ENCODE data around the gene KCNQ5. TPM values are rescaled to one million over a fixed set of nuclear protein-coding genes. Genes with fewer than 3 reads are reported as not detected.

KCNQ5 gene
- total and polyA plus RNA-seq, 10 of the 15 experiments (the other 5 are each of a cell fraction or from before 2014, with no cell fraction given), result 0.60 to 16.2 (median 3.2) TPM

GRCh38 chr6:72626126-72626525 is 4.3 kb downstream of the KCNQ5 start (continued):
- TF ChIP-seq, protein P1, sequence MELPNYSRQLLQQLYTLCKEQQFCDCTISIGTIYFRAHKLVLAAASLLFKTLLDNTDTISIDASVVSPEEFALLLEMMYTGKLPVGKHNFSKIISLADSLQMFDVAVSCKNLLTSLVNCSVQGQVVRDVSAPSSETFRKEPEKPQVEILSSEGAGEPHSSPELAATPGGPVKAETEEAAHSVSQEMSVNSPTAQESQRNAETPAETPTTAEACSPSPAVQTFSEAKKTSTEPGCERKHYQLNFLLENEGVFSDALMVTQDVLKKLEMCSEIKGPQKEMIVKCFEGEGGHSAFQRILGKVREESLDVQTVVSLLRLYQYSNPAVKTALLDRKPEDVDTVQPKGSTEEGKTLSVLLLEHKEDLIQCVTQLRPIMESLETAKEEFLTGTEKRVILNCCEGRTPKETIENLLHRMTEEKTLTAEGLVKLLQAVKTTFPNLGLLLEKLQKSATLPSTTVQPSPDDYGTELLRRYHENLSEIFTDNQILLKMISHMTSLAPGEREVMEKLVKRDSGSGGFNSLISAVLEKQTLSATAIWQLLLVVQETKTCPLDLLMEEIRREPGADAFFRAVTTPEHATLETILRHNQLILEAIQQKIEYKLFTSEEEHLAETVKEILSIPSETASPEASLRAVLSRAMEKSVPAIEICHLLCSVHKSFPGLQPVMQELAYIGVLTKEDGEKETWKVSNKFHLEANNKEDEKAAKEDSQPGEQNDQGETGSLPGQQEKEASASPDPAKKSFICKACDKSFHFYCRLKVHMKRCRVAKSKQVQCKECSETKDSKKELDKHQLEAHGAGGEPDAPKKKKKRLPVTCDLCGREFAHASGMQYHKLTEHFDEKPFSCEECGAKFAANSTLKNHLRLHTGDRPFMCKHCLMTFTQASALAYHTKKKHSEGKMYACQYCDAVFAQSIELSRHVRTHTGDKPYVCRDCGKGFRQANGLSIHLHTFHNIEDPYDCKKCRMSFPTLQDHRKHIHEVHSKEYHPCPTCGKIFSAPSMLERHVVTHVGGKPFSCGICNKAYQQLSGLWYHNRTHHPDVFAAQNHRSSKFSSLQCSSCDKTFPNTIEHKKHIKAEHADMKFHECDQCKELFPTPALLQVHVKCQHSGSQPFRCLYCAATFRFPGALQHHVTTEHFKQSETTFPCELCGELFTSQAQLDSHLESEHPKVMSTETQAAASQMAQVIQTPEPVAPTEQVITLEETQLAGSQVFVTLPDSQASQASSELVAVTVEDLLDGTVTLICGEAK (IDR thresholded peaks at IDR 0.05; ENCODE audit: borderline replicate concordance), result no peak
- no peak for TF ChIP-seq RBBP5 (conservative IDR thresholded peaks at IDR 0.05)
- peak; percentile 4; the same call in 1 of the 2 replicates for TF ChIP-seq SMC3 (IDR thresholded peaks at IDR 0.05; ENCODE audit: borderline replicate concordance, low read length)
- TF ChIP-seq ZZZ3 (IDR thresholded peaks at IDR 0.05; ENCODE audit: control insufficient read depth, insufficient read length, low read depth), result no peak
- TF ChIP-seq NFIC (IDR thresholded peaks at IDR 0.05; ENCODE audit: low read depth, low read length), result peak; percentile 62; the same call in 1 of the 2 replicates
- peak; percentile 55; the same call in 1 of the 2 replicates for TF ChIP-seq TCF12 (IDR thresholded peaks at IDR 0.05; ENCODE audit: low read depth, low read length)
- no peak for TF ChIP-seq ZNF24 (IDR thresholded peaks at IDR 0.05)
- TF ChIP-seq ZNF622 (IDR thresholded peaks at IDR 0.05), result no peak
- peak; percentile 79; the same call in 1 of the 2 replicates for TF ChIP-seq MTA2 (IDR thresholded peaks at IDR 0.05; ENCODE audit: low read depth)
- TF ChIP-seq WRNIP1 (IDR thresholded peaks at IDR 0.05; ENCODE audit: borderline replicate concordance, low read depth, low read length), result no peak
- no peak for TF ChIP-seq SREBF1 (IDR thresholded peaks at IDR 0.05; ENCODE audit: low read length)
- TF ChIP-seq MXI1 (IDR thresholded peaks at IDR 0.05; ENCODE audit: low read depth, low read length), result no peak; the same call in 1 of the 2 replicates
- no peak for TF ChIP-seq KLF5 (IDR thresholded peaks at IDR 0.05; ENCODE audit: partially characterized antibody)
- no peak for TF ChIP-seq HCFC1 (IDR thresholded peaks at IDR 0.05; ENCODE audit: low read length)
- TF ChIP-seq PML (IDR thresholded peaks at IDR 0.05; ENCODE audit: low read length), result no peak
- TF ChIP-seq, protein P2, sequence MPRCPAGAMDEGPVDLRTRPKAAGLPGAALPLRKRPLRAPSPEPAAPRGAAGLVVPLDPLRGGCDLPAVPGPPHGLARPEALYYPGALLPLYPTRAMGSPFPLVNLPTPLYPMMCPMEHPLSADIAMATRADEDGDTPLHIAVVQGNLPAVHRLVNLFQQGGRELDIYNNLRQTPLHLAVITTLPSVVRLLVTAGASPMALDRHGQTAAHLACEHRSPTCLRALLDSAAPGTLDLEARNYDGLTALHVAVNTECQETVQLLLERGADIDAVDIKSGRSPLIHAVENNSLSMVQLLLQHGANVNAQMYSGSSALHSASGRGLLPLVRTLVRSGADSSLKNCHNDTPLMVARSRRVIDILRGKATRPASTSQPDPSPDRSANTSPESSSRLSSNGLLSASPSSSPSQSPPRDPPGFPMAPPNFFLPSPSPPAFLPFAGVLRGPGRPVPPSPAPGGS (IDR thresholded peaks at IDR 0.05; ENCODE audit: borderline replicate concordance, insufficient read depth, low read depth, low read length, poor library complexity, severe bottlenecking), result no peak
- 0 out of 2 replicates have a peak, but pooled peaks have one; percentile 11 for TF ChIP-seq PKNOX1 (IDR thresholded peaks at IDR 0.05)
- peak in 1 of 2 experiments; percentile 89 for TF ChIP-seq EP300 (IDR thresholded peaks at IDR 0.05; ENCODE audit: borderline replicate concordance in 1 of 2, control insufficient read depth in 1 of 2, low read depth in 2 of 2, low read length in 2 of 2)
- TF ChIP-seq CREM (IDR thresholded peaks at IDR 0.05; ENCODE audit: low read depth), result peak; percentile 40; the same call in 1 of the 2 replicates
- TF ChIP-seq SUZ12 (IDR thresholded peaks at IDR 0.05; ENCODE audit: unreplicated experiment), result no peak
- no peak for TF ChIP-seq HDGF (IDR thresholded peaks at IDR 0.05)
- peak; percentile 78 for TF ChIP-seq EED (IDR thresholded peaks at IDR 0.05; ENCODE audit: low read depth)
- TF ChIP-seq NR2C1 (IDR thresholded peaks at IDR 0.05), result no peak
- peak; percentile 57; the same call in 1 of the 2 replicates for TF ChIP-seq PAX5 (IDR thresholded peaks at IDR 0.05; ENCODE audit: borderline replicate concordance, low read depth, low read length)

Measured in GM12878 (cell line).